Tibial artery (tissue), 4 donors: ENCODE results near the gene PTPRG.
"Not testable (repeated sequence)": the region's sequence is repeated elsewhere in the genome, so short reads cannot be mapped to it uniquely, and the experiment has no call there.

Experiments
- DNase-seq, 2 donors: peaks; one replicate each; pipeline ENCODE4 v3.0.0-alpha.2; 2019
- H3K27ac ChIP-seq, 2 donors: fragments of 200-600 bp; sonication (generic) in 1 of 2; 1 replicate in 1 of 2; 2 replicates in 1 of 2; pipeline ENCODE4 v1.5.1; 2018 to 2019; ENCODE audit warnings: mild to moderate bottlenecking in 1 of 2
- H3K27me3 ChIP-seq, 2 donors: fragments of 200-600 bp; sonication (generic) in 1 of 2; one replicate each; pipeline versions ENCODE4 v1.5.1 to v1.6.0; 2016 to 2019
- H3K36me3 ChIP-seq, 3 donors: fragments of 200-600 bp; sonication (generic) in 2 of 3; one replicate each; pipeline ENCODE4 v1.5.1; 2016 to 2019; ENCODE audit warnings: mild to moderate bottlenecking in 2 of 3
- H3K4me1 ChIP-seq, 4 donors: fragments of 200-600 bp; sonication (generic) in 2 of 4; 1 replicate in 3 of 4; 2 replicates in 1 of 4; pipeline ENCODE4 v1.5.1; 2016 to 2019
- H3K4me3 ChIP-seq, 2 donors: fragments of 200-600 bp; sonication (generic) in 1 of 2; 1 replicate in 1 of 2; 2 replicates in 1 of 2; pipeline ENCODE4 v1.5.1; 2018 to 2019; ENCODE audit warnings: mild to moderate bottlenecking in 2 of 2
- H3K9me3 ChIP-seq, 3 donors: fragments of 200-600 bp; sonication (generic) in 1 of 3; one replicate each; pipeline ENCODE4 v1.5.1; 2016 to 2019
- intact Hi-C: fragments of 100-400 bp; cut with DNase I; formaldehyde crosslinking; loops from one replicate; pipeline ENCODE4 v1.15.0; 2023; ENCODE audit warnings: low total_unique reads
- TF ChIP-seq, protein P1 (sequence below), 2 experiments: fragments of 200-600 bp in 1 of 2; fragments of 450-650 bp in 1 of 2; IDR thresholded peaks; one replicate each; pipeline ENCODE4 v1.5.1; 2017 to 2019; ENCODE audit warnings: antibody characterized with exemption in 2 of 2, mild to moderate bottlenecking in 1 of 2, moderate library complexity in 1 of 2

Gene PTPRG

GRCh38 chr3:61714225-61714624 is 152.9 kb downstream of the PTPRG start:
- no peaks in the 10 kb centered on the region for H3K36me3 ChIP-seq
- intact Hi-C loops, result no loop called here
- no peak overlapping the region for H3K4me3 ChIP-seq
- DNase-seq, result no peak
- H3K9me3 ChIP-seq, result no peaks in the 10 kb centered on the region
- H3K4me1 ChIP-seq, result peaks cover 0 to 55% (median 7%) of the 10 kb centered on the region in 4 donors
- H3K27me3 ChIP-seq, result no peaks in the 10 kb centered on the region
- TF ChIP-seq, protein P1, sequence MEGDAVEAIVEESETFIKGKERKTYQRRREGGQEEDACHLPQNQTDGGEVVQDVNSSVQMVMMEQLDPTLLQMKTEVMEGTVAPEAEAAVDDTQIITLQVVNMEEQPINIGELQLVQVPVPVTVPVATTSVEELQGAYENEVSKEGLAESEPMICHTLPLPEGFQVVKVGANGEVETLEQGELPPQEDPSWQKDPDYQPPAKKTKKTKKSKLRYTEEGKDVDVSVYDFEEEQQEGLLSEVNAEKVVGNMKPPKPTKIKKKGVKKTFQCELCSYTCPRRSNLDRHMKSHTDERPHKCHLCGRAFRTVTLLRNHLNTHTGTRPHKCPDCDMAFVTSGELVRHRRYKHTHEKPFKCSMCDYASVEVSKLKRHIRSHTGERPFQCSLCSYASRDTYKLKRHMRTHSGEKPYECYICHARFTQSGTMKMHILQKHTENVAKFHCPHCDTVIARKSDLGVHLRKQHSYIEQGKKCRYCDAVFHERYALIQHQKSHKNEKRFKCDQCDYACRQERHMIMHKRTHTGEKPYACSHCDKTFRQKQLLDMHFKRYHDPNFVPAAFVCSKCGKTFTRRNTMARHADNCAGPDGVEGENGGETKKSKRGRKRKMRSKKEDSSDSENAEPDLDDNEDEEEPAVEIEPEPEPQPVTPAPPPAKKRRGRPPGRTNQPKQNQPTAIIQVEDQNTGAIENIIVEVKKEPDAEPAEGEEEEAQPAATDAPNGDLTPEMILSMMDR (IDR thresholded peaks at IDR 0.05), result no peak
- no peak overlapping the region for H3K27ac ChIP-seq

DNA sequence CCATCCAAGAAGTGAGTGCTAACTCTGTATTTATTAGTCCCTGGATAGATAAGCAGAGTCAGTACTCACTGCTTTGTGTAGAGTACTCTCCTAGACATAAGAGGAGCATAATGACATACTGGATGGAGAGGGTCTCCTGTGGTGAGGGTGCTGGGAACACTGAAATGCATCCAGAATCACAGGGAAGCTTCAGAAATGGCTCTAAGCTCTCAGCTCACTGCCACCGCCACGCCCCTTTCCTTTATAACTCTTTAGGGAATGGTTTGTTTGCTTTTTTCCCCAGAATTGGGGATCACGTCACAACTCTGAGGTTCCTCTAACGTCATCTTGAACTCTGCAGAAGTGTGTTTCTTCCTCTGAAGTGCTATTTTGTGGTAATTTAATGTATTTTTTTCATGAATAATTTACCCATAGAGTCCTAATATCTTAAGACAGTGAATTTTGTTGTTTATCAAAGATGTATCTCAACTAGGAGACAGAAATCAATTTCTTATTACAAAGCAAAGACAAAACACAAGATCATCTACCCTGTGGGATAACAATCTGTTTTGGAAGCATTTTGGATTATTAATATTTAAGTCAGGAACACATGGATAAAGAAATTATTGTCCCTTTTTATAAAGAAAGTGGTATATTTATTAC is 154.6 kb downstream of the PTPRG start:
- TF ChIP-seq, protein P1 (IDR thresholded peaks at IDR 0.05), result no peak
- intact Hi-C loops, result no loop called here
- no peak for DNase-seq

DNA sequence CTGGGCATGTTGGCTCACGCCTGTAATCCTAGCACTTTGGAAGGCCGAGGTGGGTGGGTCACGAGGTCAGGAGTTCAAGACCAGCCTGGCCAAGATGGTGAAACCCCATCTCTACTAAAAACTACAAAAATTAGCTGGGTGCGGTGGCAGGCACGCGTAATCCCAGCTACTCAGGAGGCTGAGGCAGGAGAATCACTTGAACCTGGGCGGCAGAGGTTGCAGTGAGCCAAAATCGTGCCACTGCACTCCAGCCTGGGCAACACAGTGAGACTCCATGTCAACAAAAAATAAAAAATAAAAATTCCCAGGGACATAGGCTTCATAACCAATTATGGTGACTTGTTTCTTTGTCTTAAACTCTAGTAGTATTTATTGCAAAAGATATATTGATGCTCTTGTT is 155.3 kb downstream of the PTPRG start:
- intact Hi-C loops, H3K4me3 ChIP-seq, H3K27me3 ChIP-seq, H3K27ac ChIP-seq, H3K36me3 ChIP-seq, DNase-seq, H3K9me3 ChIP-seq: not testable (repeated sequence)
- peaks cover 0 to 61% (median 10%) of the 10 kb centered on the region in 4 donors for H3K4me1 ChIP-seq

More for the DNA sequence above, 154.6 kb downstream of the PTPRG start:
- no peak overlapping the region for H3K27ac ChIP-seq
- H3K4me3 ChIP-seq, result no peak overlapping the region
- peaks cover 0 to 61% (median 10%) of the 10 kb centered on the region in 4 donors for H3K4me1 ChIP-seq
- no peaks in the 10 kb centered on the region for H3K27me3 ChIP-seq
- no peaks in the 10 kb centered on the region for H3K9me3 ChIP-seq
- no peaks in the 10 kb centered on the region for H3K36me3 ChIP-seq

GRCh38 chr3:61718565-61718964 is 157.2 kb downstream of the PTPRG start:
- H3K36me3 ChIP-seq, result no peaks in the 10 kb centered on the region
- H3K27ac ChIP-seq, result no peak overlapping the region
- TF ChIP-seq, protein P1 (IDR thresholded peaks at IDR 0.05), result no peak
- H3K4me3 ChIP-seq, result no peak overlapping the region
- H3K27me3 ChIP-seq, result no peaks in the 10 kb centered on the region
- no peaks in the 10 kb centered on the region for H3K9me3 ChIP-seq
- intact Hi-C loops, result no loop called here
- H3K4me1 ChIP-seq, result peaks cover 0 to 67% (median 10%) of the 10 kb centered on the region in 4 donors
- DNase-seq, result no peak

DNA sequence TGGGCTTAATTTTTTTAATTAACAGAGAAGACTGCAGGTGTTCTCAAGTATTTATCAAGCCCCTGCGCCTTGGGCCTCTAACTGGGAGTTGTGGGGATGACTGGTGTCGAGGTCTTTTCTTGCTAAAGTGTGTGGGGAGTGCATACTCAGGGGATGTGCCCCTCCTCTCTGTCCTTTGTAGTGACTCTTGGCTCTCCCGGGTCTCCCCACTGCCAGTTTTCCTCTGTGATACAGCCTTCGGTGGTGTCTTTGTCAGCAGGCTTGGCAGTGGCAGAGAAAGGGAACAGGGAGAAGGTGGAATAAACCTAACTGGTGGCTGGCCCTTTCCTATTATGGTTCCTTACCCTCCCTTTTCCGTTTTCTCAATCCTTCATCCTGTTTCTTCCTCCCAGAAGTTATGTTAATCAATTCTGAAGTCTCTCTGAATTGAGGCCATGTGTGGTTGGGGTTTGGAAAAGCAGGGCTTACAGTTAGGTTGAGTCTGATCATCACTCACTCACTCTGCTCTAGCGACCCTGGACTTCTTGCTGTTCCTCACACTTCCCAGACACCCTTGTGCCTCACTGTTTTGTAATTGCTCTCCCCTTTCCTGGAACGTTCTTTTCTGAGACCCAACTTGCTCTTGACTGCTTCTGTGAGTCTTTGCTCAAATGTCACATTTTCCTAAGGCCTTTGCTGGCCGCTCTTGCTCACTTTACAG is 158.1 kb downstream of the PTPRG start:
- intact Hi-C loops, result no loop called here
- Histone ChIP-seq H3K27me3 (no peaks in the 10 kb centered on the region), H3K4me1 (peaks cover 0 to 61% (median 10%) of the 10 kb centered on the region in 4 donors), H3K27ac (peak overlapping the region in 1 of 2 donors; percentile 17), H3K36me3 (no peaks in the 10 kb centered on the region), H3K9me3 (no peaks in the 10 kb centered on the region), H3K4me3 (no peak overlapping the region)
- TF ChIP-seq, protein P1 (IDR thresholded peaks at IDR 0.05), result no peak
- DNase-seq, result no peak

DNA sequence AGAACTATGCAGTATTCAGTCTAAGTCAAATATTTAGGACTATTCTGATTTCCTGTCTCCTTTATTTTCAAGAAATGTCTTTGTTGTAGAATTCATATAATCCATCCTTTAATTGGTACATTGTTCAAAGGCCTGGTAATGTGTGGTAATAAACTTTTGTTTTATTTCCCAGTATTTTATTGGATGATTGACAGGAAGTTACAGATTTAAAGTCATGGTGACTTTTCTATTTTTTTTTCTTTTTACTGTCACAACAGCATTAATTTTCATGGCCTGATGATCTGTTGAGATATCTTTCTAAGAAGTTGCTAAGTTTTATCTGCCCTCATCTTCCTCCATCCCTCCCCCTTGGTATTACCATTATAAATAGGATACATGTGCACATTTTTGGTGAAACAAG is 161.7 kb downstream of the PTPRG start:
- no peak for DNase-seq
- no peaks in the 10 kb centered on the region for H3K36me3 ChIP-seq
- H3K4me1 ChIP-seq, result peaks cover 0 to 55% (median 8%) of the 10 kb centered on the region in 4 donors
- TF ChIP-seq, protein P1 (IDR thresholded peaks at IDR 0.05), result no peak
- intact Hi-C loops, result no loop called here
- no peaks in the 10 kb centered on the region for H3K9me3 ChIP-seq
- no peak overlapping the region for H3K27ac ChIP-seq
- no peak overlapping the region for H3K4me3 ChIP-seq
- H3K27me3 ChIP-seq, result no peaks in the 10 kb centered on the region
